IPS DF 6.9 (cell line): ENCODE data around the gene PI4K2B.
"Not testable (repeated sequence)": the region's sequence is repeated elsewhere in the genome, so short reads cannot be mapped to it uniquely, and the experiment has no call there.

Experiments used
- DNase-seq: peaks from one replicate; pipeline ENCODE4 v3.0.0-alpha.2; 2013; ENCODE audit warnings: low read depth, low spot score
- H3K27ac ChIP-seq: one replicate; pipeline ENCODE4 v1.5.1; 2013; ENCODE audit warnings: low read length, control low read depth
- H3K27me3 ChIP-seq: 2 replicates; pipeline ENCODE4 v1.6.1; 2013; ENCODE audit warnings: mild to moderate bottlenecking, low read length; ENCODE audit not compliant: control insufficient read depth, insufficient read depth
- H3K36me3 ChIP-seq: 2 replicates; pipeline ENCODE4 v1.6.1; 2013; ENCODE audit warnings: low read length; ENCODE audit not compliant: control insufficient read depth, insufficient read depth
- H3K4me1 ChIP-seq: 2 replicates; pipeline ENCODE4 v1.6.1; 2013; ENCODE audit warnings: low read length; ENCODE audit not compliant: control insufficient read depth, insufficient read depth
- H3K4me3 ChIP-seq: 2 replicates; pipeline ENCODE4 v1.5.1; 2013; ENCODE audit warnings: mild to moderate bottlenecking, low read length
- H3K9me3 ChIP-seq: 2 replicates; pipeline ENCODE4 v1.6.1; 2013; ENCODE audit warnings: low read length, inconsistent platforms; ENCODE audit not compliant: control insufficient read depth, insufficient read depth
- WGBS: extraction: QIAGEN DNeasy Blood & Tissue Kit; methylation state at CpG from one replicate; pipeline ENCODE4 v1.1.7; 2013; ENCODE audit warnings: mixed read lengths, missing lambda C conversion rate; ENCODE audit not compliant: insufficient read length, insufficient coverage; 5-methylcytosine and 5-hydroxymethylcytosine counted together

PI4K2B gene

GRCh38 chr4:25239528-25239927, 5.7 kb downstream of the PI4K2B start:
- WGBS, result no CpG with 5 or more reads among the region's 15 CpGs
- not testable (repeated sequence) for H3K27me3 ChIP-seq, H3K9me3 ChIP-seq, H3K4me1 ChIP-seq, DNase-seq, H3K27ac ChIP-seq, H3K4me3 ChIP-seq, H3K36me3 ChIP-seq

GRCh38 chr4:25240754-25241210, 6.9 kb downstream of the PI4K2B start:
- no CpG with 5 or more reads among the region's 1 CpG for WGBS
- DNase-seq, H3K9me3 ChIP-seq, H3K27me3 ChIP-seq, H3K27ac ChIP-seq, H3K4me3 ChIP-seq, H3K4me1 ChIP-seq, H3K36me3 ChIP-seq: not testable (repeated sequence)

- H3K27ac ChIP-seq, result not testable (repeated sequence)
- no CpG with 5 or more reads among the region's 3 CpGs for WGBS
These were observed 8.4 kb downstream of the PI4K2B start for GRCh38 chr4:25242195-25242594.

GRCh38 chr4:25245181-25245580, 11.3 kb downstream of the PI4K2B start:
- Histone ChIP-seq H3K4me3 (no peak overlapping the region), H3K4me1 (no peaks in the 10 kb centered on the region), H3K9me3 (no peaks in the 10 kb centered on the region), H3K36me3 (no peaks in the 10 kb centered on the region), H3K27ac (no peak overlapping the region), H3K27me3 (no peaks in the 10 kb centered on the region)
- DNase-seq, result no peak
- WGBS, result no CpG with 5 or more reads among the region's 10 CpGs

More at GRCh38 chr4:25242195-25242594, 8.4 kb downstream of the PI4K2B start:
- H3K4me1 ChIP-seq, H3K4me3 ChIP-seq, H3K36me3 ChIP-seq, DNase-seq, H3K9me3 ChIP-seq, H3K27me3 ChIP-seq: not testable (repeated sequence)

- WGBS, result no CpG with 5 or more reads among the region's 22 CpGs
- H3K4me3 ChIP-seq, result no peak overlapping the region
- H3K36me3 ChIP-seq, result no peaks in the 10 kb centered on the region
- no peaks in the 10 kb centered on the region for H3K27me3 ChIP-seq
- H3K4me1 ChIP-seq, result no peaks in the 10 kb centered on the region
- H3K9me3 ChIP-seq, result no peaks in the 10 kb centered on the region
- H3K27ac ChIP-seq, result no peak overlapping the region
- no peak for DNase-seq
These were observed 13.1 kb downstream of the PI4K2B start for GRCh38 chr4:25246680-25247611.

- no CpG with 5 or more reads among the region's 6 CpGs for WGBS
- not testable (repeated sequence) for H3K27me3 ChIP-seq, H3K9me3 ChIP-seq, H3K4me3 ChIP-seq, H3K4me1 ChIP-seq, DNase-seq, H3K27ac ChIP-seq, H3K36me3 ChIP-seq
These were observed 15.0 kb downstream of the PI4K2B start for GRCh38 chr4:25248875-25249274.

GRCh38 chr4:25249494-25249893, 15.7 kb downstream of the PI4K2B start:
- H3K9me3 ChIP-seq, H3K27me3 ChIP-seq, H3K36me3 ChIP-seq, H3K4me3 ChIP-seq, H3K4me1 ChIP-seq, DNase-seq, H3K27ac ChIP-seq: not testable (repeated sequence)
- no CpG with 5 or more reads among the region's 25 CpGs for WGBS

GRCh38 chr4:25252230-25253070, 18.6 kb downstream of the PI4K2B start:
- no peaks in the 10 kb centered on the region for H3K27me3 ChIP-seq
- H3K4me3 ChIP-seq, result no peak overlapping the region
- H3K36me3 ChIP-seq, result no peaks in the 10 kb centered on the region
- no peaks in the 10 kb centered on the region for H3K9me3 ChIP-seq
- WGBS, result no CpG with 5 or more reads among the region's 9 CpGs
- DNase-seq, result no peak
- H3K27ac ChIP-seq, result no peak overlapping the region
- no peaks in the 10 kb centered on the region for H3K4me1 ChIP-seq

- Histone ChIP-seq H3K4me1 (no peaks in the 10 kb centered on the region), H3K36me3 (no peaks in the 10 kb centered on the region), H3K4me3 (no peak overlapping the region), H3K27ac (no peak overlapping the region), H3K27me3 (no peaks in the 10 kb centered on the region), H3K9me3 (no peaks in the 10 kb centered on the region)
- WGBS, result no CpG with 5 or more reads among the region's 2 CpGs
- DNase-seq, result no peak
These were observed 19.2 kb downstream of the PI4K2B start for GRCh38 chr4:25253071-25253445.

GRCh38 chr4:25253786-25254185, 20.0 kb downstream of the PI4K2B start:
- WGBS, result no CpG with 5 or more reads among the region's 12 CpGs
- H3K36me3 ChIP-seq, H3K27me3 ChIP-seq, H3K4me3 ChIP-seq, H3K9me3 ChIP-seq, H3K27ac ChIP-seq, DNase-seq, H3K4me1 ChIP-seq: not testable (repeated sequence)
